H1 (cell line): ENCODE data around the gene MSH2. TPM values are rescaled to one million over a fixed set of nuclear protein-coding genes. Genes with fewer than 3 reads are reported as not detected.
A peak's percentile ranks its signal among the peaks of the same experiment; 100 is the strongest.

Experiments used
- BRCA1 ChIP-seq: IDR thresholded peaks from 2 replicates; pipeline ENCODE4 v1.6.1; 2012; ENCODE audit warnings: low read depth, low read length, improper control_type of control experiment
- CEBPB ChIP-seq: IDR thresholded peaks from 2 replicates; pipeline ENCODE4 v1.6.1; 2012; ENCODE audit warnings: low read depth, low read length
- EP300 ChIP-seq, 2 experiments: IDR thresholded peaks; 1 replicate in 1 of 2; 2 replicates in 1 of 2; pipeline ENCODE4 v1.6.1; 2011 to 2012; ENCODE audit warnings: low read depth in 2 of 2, low read length in 2 of 2, mild to moderate bottlenecking in 2 of 2, borderline replicate concordance in 1 of 2, inconsistent platforms in 1 of 2, moderate library complexity in 1 of 2
- JUND ChIP-seq: IDR thresholded peaks from 2 replicates; pipeline ENCODE4 v1.6.1; 2011; ENCODE audit warnings: mild to moderate bottlenecking, improper control_type of control experiment, low read length
- NRF1 ChIP-seq: IDR thresholded peaks from 2 replicates; pipeline ENCODE4 v1.6.1; 2011; ENCODE audit warnings: mild to moderate bottlenecking, low read depth, low read length, improper control_type of control experiment
- POLR2AphosphoS5 ChIP-seq: IDR thresholded peaks from 2 replicates; pipeline ENCODE4 v1.6.1; 2011; ENCODE audit warnings: low read depth, low read length
- POU5F1 ChIP-seq: IDR thresholded peaks from 2 replicates; pipeline ENCODE4 v1.6.1; 2011; ENCODE audit warnings: low read depth, mild to moderate bottlenecking, low read length, moderate library complexity
- RAD21 ChIP-seq, 2 experiments: IDR thresholded peaks in 1 of 2; conservative IDR thresholded peaks in 1 of 2; 2 replicates each; pipeline ENCODE4 v1.6.1; 2011; ENCODE audit warnings: low read depth in 2 of 2, low read length in 2 of 2, improper control_type of control experiment in 1 of 2, inconsistent platforms in 1 of 2, mild to moderate bottlenecking in 1 of 2, moderate library complexity in 1 of 2
- RBBP5 ChIP-seq: IDR thresholded peaks from 2 replicates; pipeline ENCODE4 v1.7.1; 2012; ENCODE audit warnings: low read depth, mild to moderate bottlenecking, inconsistent platforms, low read length, moderate library complexity, borderline replicate concordance
- RFX5 ChIP-seq: IDR thresholded peaks from 2 replicates; pipeline ENCODE4 v1.6.1; 2011; ENCODE audit warnings: low read depth, low read length, improper control_type of control experiment, borderline replicate concordance
- SIN3A ChIP-seq, 2 experiments: IDR thresholded peaks in 1 of 2; conservative IDR thresholded peaks in 1 of 2; 2 replicates each; pipeline ENCODE4 v1.6.1; 2011 to 2012; ENCODE audit warnings: low read length in 2 of 2, improper control_type of control experiment in 1 of 2, low read depth in 1 of 2, mild to moderate bottlenecking in 1 of 2
- SP2 ChIP-seq: IDR thresholded peaks from 2 replicates; pipeline ENCODE4 v1.6.1; 2012; ENCODE audit warnings: mild to moderate bottlenecking, low read length, inconsistent platforms
- TAF1 ChIP-seq: IDR thresholded peaks from 2 replicates; pipeline ENCODE4 v1.6.1; 2011; ENCODE audit warnings: mild to moderate bottlenecking, low read depth, low read length
- polyA plus RNA-seq, 7 experiments: library from polyadenylated mRNA; depleted of rRNA in 3 of 7; stranded (reverse) in 5 of 7; unstranded in 2 of 7; fragments of >200 nt in 5 of 7; fragments of 200-250 nt in 2 of 7; gene quantifications; 1 replicate in 5 of 7; 2 replicates in 1 of 7; 4 replicates in 1 of 7; pipeline versions ENCODE4 v1.2.1 to v1.2.3, GENCODE V29; 2011 to 2013; ENCODE audit warnings: missing spikeins in 2 of 7, mixed read lengths in 2 of 7
- total RNA-seq: library from RNA; stranded (reverse); fragmentation: NEBNext Ultra II Directional; extraction: Animal tissue kit (Norgen Biotek cat#: 25700); gene quantifications from 2 replicates; pipeline ENCODE4 v1.2.1, GENCODE V29; 2021
- TF ChIP-seq, protein P1 (sequence below): IDR thresholded peaks from 2 replicates; pipeline ENCODE4 v1.6.1; 2012; ENCODE audit warnings: low read length, inconsistent platforms
- TF ChIP-seq, protein P2 (sequence below), 3 experiments: IDR thresholded peaks; 1 replicate in 2 of 3; 2 replicates in 1 of 3; pipeline versions ENCODE4 v1.5.1 to v1.6.1; 2011; ENCODE audit warnings: low read length in 3 of 3, mild to moderate bottlenecking in 3 of 3, inconsistent platforms in 2 of 3, low read depth in 1 of 3, moderate library complexity in 1 of 3; ENCODE audit not compliant: insufficient read depth in 1 of 3; ENCODE audit errors: control extremely low read depth in 1 of 3
- TF ChIP-seq, protein P3 (sequence below): IDR thresholded peaks from 2 replicates; pipeline ENCODE4 v1.6.1; 2012; ENCODE audit warnings: inconsistent platforms

Gene MSH2
- total and polyA plus RNA-seq, 2 of the 8 experiments (the other 6 are each of a cell fraction or from before 2014, with no cell fraction given) = 64.1 to 228 TPM

DNA sequence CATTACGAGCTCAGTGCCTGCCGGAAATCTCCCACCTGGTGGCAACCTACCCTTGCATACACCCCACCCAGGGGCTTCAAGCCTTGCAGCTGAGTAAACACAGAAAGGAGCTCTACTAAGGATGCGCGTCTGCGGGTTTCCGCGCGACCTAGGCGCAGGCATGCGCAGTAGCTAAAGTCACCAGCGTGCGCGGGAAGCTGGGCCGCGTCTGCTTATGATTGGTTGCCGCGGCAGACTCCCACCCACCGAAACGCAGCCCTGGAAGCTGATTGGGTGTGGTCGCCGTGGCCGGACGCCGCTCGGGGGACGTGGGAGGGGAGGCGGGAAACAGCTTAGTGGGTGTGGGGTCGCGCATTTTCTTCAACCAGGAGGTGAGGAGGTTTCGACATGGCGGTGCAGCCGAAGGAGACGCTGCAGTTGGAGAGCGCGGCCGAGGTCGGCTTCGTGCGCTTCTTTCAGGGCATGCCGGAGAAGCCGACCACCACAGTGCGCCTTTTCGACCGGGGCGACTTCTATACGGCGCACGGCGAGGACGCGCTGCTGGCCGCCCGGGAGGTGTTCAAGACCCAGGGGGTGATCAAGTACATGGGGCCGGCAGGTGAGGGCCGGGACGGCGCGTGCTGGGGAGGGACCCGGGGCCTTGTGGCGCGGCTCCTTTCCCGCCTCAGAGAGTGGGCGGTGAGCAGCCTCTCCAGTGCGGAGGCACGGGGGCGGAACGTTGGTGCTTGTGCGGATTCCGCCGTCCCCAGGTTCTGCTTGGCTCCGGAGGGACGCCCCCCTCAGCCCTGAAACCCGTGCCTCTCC lies at the start of gene MSH2 (continued):
- peak; percentile 70 to 91; a peak in 1 of 4 replicates for TF ChIP-seq SIN3A (conservative IDR thresholded peaks at IDR 0.05 in 1 of 2, IDR thresholded peaks at IDR 0.05 in 1 of 2; ENCODE audit: low read depth in 1 of 2, low read length in 2 of 2)
- TF ChIP-seq, protein P1, sequence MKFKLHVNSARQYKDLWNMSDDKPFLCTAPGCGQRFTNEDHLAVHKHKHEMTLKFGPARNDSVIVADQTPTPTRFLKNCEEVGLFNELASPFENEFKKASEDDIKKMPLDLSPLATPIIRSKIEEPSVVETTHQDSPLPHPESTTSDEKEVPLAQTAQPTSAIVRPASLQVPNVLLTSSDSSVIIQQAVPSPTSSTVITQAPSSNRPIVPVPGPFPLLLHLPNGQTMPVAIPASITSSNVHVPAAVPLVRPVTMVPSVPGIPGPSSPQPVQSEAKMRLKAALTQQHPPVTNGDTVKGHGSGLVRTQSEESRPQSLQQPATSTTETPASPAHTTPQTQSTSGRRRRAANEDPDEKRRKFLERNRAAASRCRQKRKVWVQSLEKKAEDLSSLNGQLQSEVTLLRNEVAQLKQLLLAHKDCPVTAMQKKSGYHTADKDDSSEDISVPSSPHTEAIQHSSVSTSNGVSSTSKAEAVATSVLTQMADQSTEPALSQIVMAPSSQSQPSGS = peak; percentile 51; the same call in 1 of the 2 replicates
- TF ChIP-seq SP2 = peak; percentile 42
- TF ChIP-seq EP300 (IDR thresholded peaks at IDR 0.05; ENCODE audit: borderline replicate concordance in 1 of 2, low read depth in 2 of 2, low read length in 2 of 2) = peak in 1 of 2 experiments; percentile 85; a peak in 1 of 3 replicates
- TF ChIP-seq BRCA1 = no peak
- TF ChIP-seq TAF1 = peak; percentile 60; the same call in 1 of the 2 replicates
- TF ChIP-seq JUND = no peak
- no peak for TF ChIP-seq POU5F1
- TF ChIP-seq RFX5 = no peak
- TF ChIP-seq NRF1 = peak; percentile 82
- TF ChIP-seq RAD21 (IDR thresholded peaks at IDR 0.05 in 1 of 2, conservative IDR thresholded peaks at IDR 0.05 in 1 of 2; ENCODE audit: low read depth in 2 of 2, low read length in 2 of 2) = peak; percentile 25 to 33; a peak in 3 of 4 replicates
- TF ChIP-seq, protein P2, sequence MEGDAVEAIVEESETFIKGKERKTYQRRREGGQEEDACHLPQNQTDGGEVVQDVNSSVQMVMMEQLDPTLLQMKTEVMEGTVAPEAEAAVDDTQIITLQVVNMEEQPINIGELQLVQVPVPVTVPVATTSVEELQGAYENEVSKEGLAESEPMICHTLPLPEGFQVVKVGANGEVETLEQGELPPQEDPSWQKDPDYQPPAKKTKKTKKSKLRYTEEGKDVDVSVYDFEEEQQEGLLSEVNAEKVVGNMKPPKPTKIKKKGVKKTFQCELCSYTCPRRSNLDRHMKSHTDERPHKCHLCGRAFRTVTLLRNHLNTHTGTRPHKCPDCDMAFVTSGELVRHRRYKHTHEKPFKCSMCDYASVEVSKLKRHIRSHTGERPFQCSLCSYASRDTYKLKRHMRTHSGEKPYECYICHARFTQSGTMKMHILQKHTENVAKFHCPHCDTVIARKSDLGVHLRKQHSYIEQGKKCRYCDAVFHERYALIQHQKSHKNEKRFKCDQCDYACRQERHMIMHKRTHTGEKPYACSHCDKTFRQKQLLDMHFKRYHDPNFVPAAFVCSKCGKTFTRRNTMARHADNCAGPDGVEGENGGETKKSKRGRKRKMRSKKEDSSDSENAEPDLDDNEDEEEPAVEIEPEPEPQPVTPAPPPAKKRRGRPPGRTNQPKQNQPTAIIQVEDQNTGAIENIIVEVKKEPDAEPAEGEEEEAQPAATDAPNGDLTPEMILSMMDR (IDR thresholded peaks at IDR 0.05; ENCODE audit: control extremely low read depth in 1 of 3, insufficient read depth in 1 of 3, low read depth in 1 of 3, low read length in 3 of 3) = peak in 2 of 3 experiments; percentile 0 to 2; a peak in 2 of 4 replicates
- peak; percentile 87 for TF ChIP-seq RBBP5
- TF ChIP-seq POLR2AphosphoS5 = peak; percentile 51
- peak; percentile 28; the same call in 1 of the 2 replicates for TF ChIP-seq CEBPB
- TF ChIP-seq, protein P3, sequence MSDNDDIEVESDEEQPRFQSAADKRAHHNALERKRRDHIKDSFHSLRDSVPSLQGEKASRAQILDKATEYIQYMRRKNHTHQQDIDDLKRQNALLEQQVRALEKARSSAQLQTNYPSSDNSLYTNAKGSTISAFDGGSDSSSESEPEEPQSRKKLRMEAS = peak; percentile 65
